Measurements from ENCODE around the gene SOX11. TPM values are rescaled to one million over a fixed set of nuclear protein-coding genes. Genes with fewer than 3 reads are reported as not detected.

The SOX11 gene
- total and polyA plus RNA-seq, 5 donors from 2014 or later = not detected

GRCh38 chr2:5698134-5698533 lies 6.0 kb downstream of the SOX11 start:
- ATAC-seq (ENCODE audit: low read depth in 2 of 2) = no peak
- Histone ChIP-seq H3K9me3 (ENCODE audit: control insufficient read depth in 2 of 2, low read length in 2 of 2) (peaks cover 0 to 2% of the 10 kb centered on the region in 2 experiments), H3K4me1 (ENCODE audit: control insufficient read depth, insufficient read depth, low read length, poor library complexity, severe bottlenecking) (no peaks in the 10 kb centered on the region), H3K4me3 (ENCODE audit: low read depth, low read length) (no peak overlapping the region), H3K27me3 (ENCODE audit: control insufficient read depth, insufficient read depth, low read length) (peaks cover 12% of the 10 kb centered on the region), H3K36me3 (ENCODE audit: control insufficient read depth, insufficient read depth, low read length) (no peaks in the 10 kb centered on the region), H3K27ac (ENCODE audit: insufficient read depth, low read length, poor library complexity, severe bottlenecking) (no peak overlapping the region)
- no peak overlapping the region for H3K27ac Mint-ChIP-seq
- peaks cover 0 to 7% (median under 1%) of the 10 kb centered on the region in 4 donors for H3K4me1 Mint-ChIP-seq
- DNase-seq = no peak
- peaks cover 0 to 10% (median 0%) of the 10 kb centered on the region in 7 donors for H3K9me3 Mint-ChIP-seq
- H3K27me3 Mint-ChIP-seq = peaks cover 29% of the 10 kb centered on the region
- no peaks in the 10 kb centered on the region for H3K36me3 Mint-ChIP-seq
- H3K4me3 Mint-ChIP-seq = no peak overlapping the region

- H3K36me3 Mint-ChIP-seq = no peaks in the 10 kb centered on the region
- ATAC-seq (ENCODE audit: low read depth in 2 of 2) (no peak), DNase-seq (no peak)
- H3K4me3 ChIP-seq (ENCODE audit: low read depth, low read length) = no peak overlapping the region
- no peak overlapping the region for H3K27ac Mint-ChIP-seq
- no peaks in the 10 kb centered on the region for H3K4me1 ChIP-seq (ENCODE audit: control insufficient read depth, insufficient read depth, low read length, poor library complexity, severe bottlenecking)
- H3K27ac ChIP-seq (ENCODE audit: insufficient read depth, low read length, poor library complexity, severe bottlenecking) = no peak overlapping the region
- H3K27me3 ChIP-seq (ENCODE audit: control insufficient read depth, insufficient read depth, low read length) = peaks cover 9% of the 10 kb centered on the region
- H3K27me3 Mint-ChIP-seq = peaks cover 20% of the 10 kb centered on the region
- H3K9me3 Mint-ChIP-seq = peaks cover 0 to 5% (median 0%) of the 10 kb centered on the region in 7 donors
- H3K9me3 ChIP-seq (ENCODE audit: control insufficient read depth in 2 of 2, low read length in 2 of 2) = peaks cover 0 to 3% of the 10 kb centered on the region in 2 experiments
- H3K4me3 Mint-ChIP-seq = no peak overlapping the region
- H3K36me3 ChIP-seq (ENCODE audit: control insufficient read depth, insufficient read depth, low read length) = no peaks in the 10 kb centered on the region
- peaks cover 0 to 4% (median under 1%) of the 10 kb centered on the region in 4 donors for H3K4me1 Mint-ChIP-seq
Measured at GRCh38 chr2:5699963-5700362, 7.8 kb downstream of the SOX11 start.

- DNase-seq (no peak), ATAC-seq (ENCODE audit: low read depth in 2 of 2) (no peak)
- Mint-ChIP-seq H3K4me1 (peaks cover 0 to 2% (median under 1%) of the 10 kb centered on the region in 4 donors), H3K9me3 (peaks cover 0 to 2% (median 0%) of the 10 kb centered on the region in 7 donors), H3K27ac (no peak overlapping the region), H3K4me3 (no peak overlapping the region), H3K36me3 (no peaks in the 10 kb centered on the region), H3K27me3 (peaks cover 14% of the 10 kb centered on the region)
- H3K4me3 ChIP-seq (ENCODE audit: low read depth, low read length) = no peak overlapping the region
- no peak overlapping the region for H3K27ac ChIP-seq (ENCODE audit: insufficient read depth, low read length, poor library complexity, severe bottlenecking)
- H3K4me1 ChIP-seq (ENCODE audit: control insufficient read depth, insufficient read depth, low read length, poor library complexity, severe bottlenecking) = no peaks in the 10 kb centered on the region
- no peaks in the 10 kb centered on the region for H3K36me3 ChIP-seq (ENCODE audit: control insufficient read depth, insufficient read depth, low read length)
- H3K9me3 ChIP-seq (ENCODE audit: control insufficient read depth in 2 of 2, low read length in 2 of 2) = peaks cover 0 to 3% of the 10 kb centered on the region in 2 experiments
- H3K27me3 ChIP-seq (ENCODE audit: control insufficient read depth, insufficient read depth, low read length) = peaks cover 3% of the 10 kb centered on the region
Measured at GRCh38 chr2:5700551-5700950, 8.4 kb downstream of the SOX11 start.

- Mint-ChIP-seq H3K27ac (no peak overlapping the region), H3K4me3 (no peak overlapping the region), H3K36me3 (no peaks in the 10 kb centered on the region), H3K9me3 (peaks cover 0 to 2% (median 0%) of the 10 kb centered on the region in 7 donors), H3K4me1 (no peaks in the 10 kb centered on the region), H3K27me3 (peaks cover 8% of the 10 kb centered on the region)
- H3K9me3 ChIP-seq (ENCODE audit: control insufficient read depth in 2 of 2, low read length in 2 of 2) = peaks cover 0 to 3% of the 10 kb centered on the region in 2 experiments
- H3K4me3 ChIP-seq (ENCODE audit: low read depth, low read length) = no peak overlapping the region
- no peaks in the 10 kb centered on the region for H3K4me1 ChIP-seq (ENCODE audit: control insufficient read depth, insufficient read depth, low read length, poor library complexity, severe bottlenecking)
- ATAC-seq (ENCODE audit: low read depth in 2 of 2) (no peak), DNase-seq (no peak)
- no peak overlapping the region for H3K27ac ChIP-seq (ENCODE audit: insufficient read depth, low read length, poor library complexity, severe bottlenecking)
- H3K27me3 ChIP-seq (ENCODE audit: control insufficient read depth, insufficient read depth, low read length) = peaks cover 2% of the 10 kb centered on the region
- H3K36me3 ChIP-seq (ENCODE audit: control insufficient read depth, insufficient read depth, low read length) = no peaks in the 10 kb centered on the region
Measured at GRCh38 chr2:5701266-5701665, 9.1 kb downstream of the SOX11 start.

GRCh38 chr2:5703166-5703565 lies 11.0 kb downstream of the SOX11 start:
- H3K4me1 ChIP-seq (ENCODE audit: control insufficient read depth, insufficient read depth, low read length, poor library complexity, severe bottlenecking) = no peaks in the 10 kb centered on the region
- no peaks in the 10 kb centered on the region for H3K27me3 ChIP-seq (ENCODE audit: control insufficient read depth, insufficient read depth, low read length)
- peaks cover 0 to 2% (median 0%) of the 10 kb centered on the region in 7 donors for H3K9me3 Mint-ChIP-seq
- no peak overlapping the region for H3K27ac Mint-ChIP-seq
- no peak overlapping the region for H3K4me3 Mint-ChIP-seq
- H3K4me3 ChIP-seq (ENCODE audit: low read depth, low read length) = no peak overlapping the region
- no peak overlapping the region for H3K27ac ChIP-seq (ENCODE audit: insufficient read depth, low read length, poor library complexity, severe bottlenecking)
- no peaks in the 10 kb centered on the region for H3K36me3 ChIP-seq (ENCODE audit: control insufficient read depth, insufficient read depth, low read length)
- no peaks in the 10 kb centered on the region for H3K36me3 Mint-ChIP-seq
- DNase-seq = no peak
- H3K9me3 ChIP-seq (ENCODE audit: control insufficient read depth in 2 of 2, low read length in 2 of 2) = peaks cover 0 to 3% of the 10 kb centered on the region in 2 experiments
- no peak for ATAC-seq (ENCODE audit: low read depth in 2 of 2)
- no peaks in the 10 kb centered on the region for H3K4me1 Mint-ChIP-seq
- peaks cover 4% of the 10 kb centered on the region for H3K27me3 Mint-ChIP-seq

- Mint-ChIP-seq H3K9me3 (peaks cover 0 to 2% (median 1%) of the 10 kb centered on the region in 7 donors), H3K36me3 (no peaks in the 10 kb centered on the region), H3K27me3 (peaks cover 4% of the 10 kb centered on the region), H3K4me1 (no peaks in the 10 kb centered on the region), H3K27ac (no peak overlapping the region), H3K4me3 (no peak overlapping the region)
- H3K4me1 ChIP-seq (ENCODE audit: control insufficient read depth, insufficient read depth, low read length, poor library complexity, severe bottlenecking) = no peaks in the 10 kb centered on the region
- H3K9me3 ChIP-seq (ENCODE audit: control insufficient read depth in 2 of 2, low read length in 2 of 2) = peaks cover 0 to 3% of the 10 kb centered on the region in 2 experiments
- H3K27me3 ChIP-seq (ENCODE audit: control insufficient read depth, insufficient read depth, low read length) = no peaks in the 10 kb centered on the region
- no peak overlapping the region for H3K27ac ChIP-seq (ENCODE audit: insufficient read depth, low read length, poor library complexity, severe bottlenecking)
- H3K4me3 ChIP-seq (ENCODE audit: low read depth, low read length) = no peak overlapping the region
- H3K36me3 ChIP-seq (ENCODE audit: control insufficient read depth, insufficient read depth, low read length) = no peaks in the 10 kb centered on the region
- ATAC-seq (ENCODE audit: low read depth in 2 of 2) = no peak
- DNase-seq = no peak
Measured at GRCh38 chr2:5705490-5705889, 13.3 kb downstream of the SOX11 start.

GRCh38 chr2:5706717-5707455 lies 14.7 kb downstream of the SOX11 start:
- no peak overlapping the region for H3K4me3 ChIP-seq (ENCODE audit: low read depth, low read length)
- H3K4me1 ChIP-seq (ENCODE audit: control insufficient read depth, insufficient read depth, low read length, poor library complexity, severe bottlenecking) = no peaks in the 10 kb centered on the region
- H3K36me3 ChIP-seq (ENCODE audit: control insufficient read depth, insufficient read depth, low read length) = no peaks in the 10 kb centered on the region
- H3K4me1 Mint-ChIP-seq = no peaks in the 10 kb centered on the region
- H3K9me3 ChIP-seq (ENCODE audit: control insufficient read depth in 2 of 2, low read length in 2 of 2) = peaks cover 0 to 3% of the 10 kb centered on the region in 2 experiments
- no peak overlapping the region for H3K27ac Mint-ChIP-seq
- ATAC-seq (ENCODE audit: low read depth in 2 of 2) (no peak), DNase-seq (no peak)
- H3K4me3 Mint-ChIP-seq = no peak overlapping the region
- H3K36me3 Mint-ChIP-seq = no peaks in the 10 kb centered on the region
- H3K27me3 ChIP-seq (ENCODE audit: control insufficient read depth, insufficient read depth, low read length) = no peaks in the 10 kb centered on the region
- peaks cover 0 to 6% (median 2%) of the 10 kb centered on the region in 7 donors for H3K9me3 Mint-ChIP-seq
- H3K27ac ChIP-seq (ENCODE audit: insufficient read depth, low read length, poor library complexity, severe bottlenecking) = no peak overlapping the region
- H3K27me3 Mint-ChIP-seq = no peaks in the 10 kb centered on the region

GRCh38 chr2:5710615-5711014 lies 18.4 kb downstream of the SOX11 start:
- no peaks in the 10 kb centered on the region for H3K4me1 ChIP-seq (ENCODE audit: control insufficient read depth, insufficient read depth, low read length, poor library complexity, severe bottlenecking)
- no peak for ATAC-seq (ENCODE audit: low read depth in 2 of 2)
- Mint-ChIP-seq H3K4me1 (no peaks in the 10 kb centered on the region), H3K27ac (no peak overlapping the region), H3K27me3 (no peaks in the 10 kb centered on the region), H3K4me3 (no peak overlapping the region), H3K9me3 (peaks cover 0 to 11% (median 0%) of the 10 kb centered on the region in 7 donors), H3K36me3 (no peaks in the 10 kb centered on the region)
- DNase-seq = no peak
- H3K9me3 ChIP-seq (ENCODE audit: control insufficient read depth in 2 of 2, low read length in 2 of 2) = no peaks in the 10 kb centered on the region
- no peaks in the 10 kb centered on the region for H3K36me3 ChIP-seq (ENCODE audit: control insufficient read depth, insufficient read depth, low read length)
- no peak overlapping the region for H3K4me3 ChIP-seq (ENCODE audit: low read depth, low read length)
- no peak overlapping the region for H3K27ac ChIP-seq (ENCODE audit: insufficient read depth, low read length, poor library complexity, severe bottlenecking)
- H3K27me3 ChIP-seq (ENCODE audit: control insufficient read depth, insufficient read depth, low read length) = no peaks in the 10 kb centered on the region

Data from CD4-positive, CD25-positive, alpha-beta regulatory T cell (primary cell).